GM06990 (cell line): ENCODE data around the gene TBC1D8.

Experiments used
- DNase-seq: peaks from one replicate; pipeline ENCODE4 v3.0.0-alpha.2; 2011; ENCODE audit not compliant: insufficient read length; ENCODE audit errors: extremely low read depth
- H3K27me3 ChIP-seq: replicated peaks from 2 replicates; pipeline ENCODE4 v1.6.0; 2011; ENCODE audit warnings: low read length; ENCODE audit not compliant: control insufficient read depth, insufficient read depth
- H3K36me3 ChIP-seq: 2 replicates; pipeline ENCODE4 v1.5.1; 2011; ENCODE audit warnings: low read length; ENCODE audit not compliant: control insufficient read depth, insufficient read depth
- H3K4me3 ChIP-seq: replicated peaks from 2 replicates; pipeline ENCODE4 v1.5.1; 2011; ENCODE audit warnings: low read depth, mild to moderate bottlenecking, control low read depth, low read length
- CTCF ChIP-seq: IDR thresholded peaks from 2 replicates; pipeline ENCODE4 v1.5.1; 2011; ENCODE audit warnings: low read length, control low read depth, mild to moderate bottlenecking, inconsistent platforms; ENCODE audit not compliant: insufficient read depth, poor library complexity, severe bottlenecking

The TBC1D8 gene

GRCh38 chr2:101111917-101112771 lies 39.0 kb downstream of the TBC1D8 start:
- Histone ChIP-seq H3K4me3 (no peak overlapping the region), H3K27me3 (no peaks in the 10 kb centered on the region)
- no peak for TF ChIP-seq CTCF

DNA sequence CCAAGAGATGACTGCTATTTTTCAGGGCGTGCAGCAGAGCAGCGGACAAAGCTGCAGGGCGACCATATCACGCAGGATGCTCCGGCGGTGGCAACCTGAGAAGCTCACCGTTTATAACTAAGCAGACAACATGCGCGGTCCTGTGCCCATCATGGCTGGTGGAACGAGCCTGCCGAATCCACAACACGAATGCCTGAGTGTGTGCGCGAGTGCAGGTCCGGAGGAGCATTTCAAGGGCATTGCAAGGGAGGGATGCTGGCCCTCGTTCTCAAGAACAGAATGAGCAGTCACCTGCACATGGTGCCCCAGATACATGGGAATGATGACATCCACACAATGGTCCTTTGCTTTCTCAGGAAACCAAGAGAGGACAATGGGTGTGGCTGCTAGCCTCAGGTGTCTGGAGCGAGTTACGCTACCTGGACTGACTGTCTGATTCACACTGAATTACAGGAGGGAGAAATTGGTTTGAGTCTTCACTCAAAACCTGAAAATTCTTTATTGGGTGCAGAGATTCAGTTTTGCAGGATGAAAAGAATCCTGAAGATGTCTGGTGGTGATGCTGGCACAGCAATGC lies 39.8 kb downstream of the TBC1D8 start:
- H3K36me3 ChIP-seq: no peaks in the 10 kb centered on the region
- TF ChIP-seq CTCF: no peak
- H3K4me3 ChIP-seq: no peak overlapping the region
- DNase-seq: no peak
- no peaks in the 10 kb centered on the region for H3K27me3 ChIP-seq

More at GRCh38 chr2:101111917-101112771, 39.0 kb downstream of the TBC1D8 start:
- DNase-seq: no peak
- H3K36me3 ChIP-seq: no peaks in the 10 kb centered on the region

DNA sequence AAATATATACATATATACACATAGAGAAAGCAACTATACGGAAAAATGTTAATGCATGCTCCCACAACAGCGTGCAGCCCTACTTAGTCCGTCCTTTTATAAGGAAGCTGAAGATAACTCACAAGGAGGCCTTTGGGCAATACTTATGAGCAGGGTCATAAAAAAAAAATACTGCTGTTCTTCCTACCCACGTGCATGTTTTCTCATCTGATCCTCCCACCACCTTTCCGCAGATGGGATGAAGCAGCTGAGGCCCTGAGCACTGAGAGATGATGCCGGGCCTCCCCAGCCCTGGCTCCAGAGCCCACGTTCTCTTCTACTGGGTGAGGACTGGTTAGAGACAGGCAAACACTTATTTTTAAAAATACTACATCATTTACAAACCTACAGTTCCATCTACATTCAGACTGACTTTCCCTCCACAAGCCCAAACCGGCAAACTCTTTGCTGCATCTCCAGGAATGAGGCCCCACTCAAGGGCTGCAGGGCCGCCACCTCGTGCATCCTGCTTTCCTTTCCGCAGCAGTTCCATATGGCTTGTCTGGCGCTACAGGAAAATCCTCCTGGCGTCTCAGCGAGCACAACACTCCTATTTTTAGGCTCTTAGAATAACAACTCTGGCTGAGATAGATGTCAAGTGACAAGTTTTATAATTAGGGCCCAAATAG lies 41.6 kb downstream of the TBC1D8 start:
- DNase-seq: no peak
- Histone ChIP-seq H3K27me3 (no peaks in the 10 kb centered on the region), H3K4me3 (no peak overlapping the region), H3K36me3 (no peaks in the 10 kb centered on the region)
- TF ChIP-seq CTCF: no peak

GRCh38 chr2:101108357-101108756 lies 42.8 kb downstream of the TBC1D8 start:
- no peaks in the 10 kb centered on the region for H3K27me3 ChIP-seq
- no peaks in the 10 kb centered on the region for H3K36me3 ChIP-seq
- no peak for DNase-seq
- no peak for TF ChIP-seq CTCF
- no peak overlapping the region for H3K4me3 ChIP-seq

DNA sequence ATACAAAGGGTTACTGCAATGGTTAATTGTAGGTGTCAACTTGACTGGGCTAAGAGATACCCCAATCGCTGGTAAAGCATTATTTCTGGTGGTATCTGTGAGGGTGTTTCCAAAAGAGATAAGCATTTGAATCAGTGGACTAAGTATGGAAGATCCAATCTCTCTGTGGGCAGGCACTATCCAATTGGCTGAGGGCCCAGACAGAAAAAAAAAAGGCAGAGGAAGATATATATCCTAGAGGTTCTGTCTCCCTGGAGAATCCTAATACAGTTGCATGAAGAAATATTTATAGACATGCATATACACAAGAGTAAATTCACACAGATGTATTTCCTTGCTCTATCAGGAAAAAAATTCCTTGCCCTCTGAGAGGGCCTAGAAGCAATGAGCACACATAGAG lies 43.9 kb downstream of the TBC1D8 start:
- no peaks in the 10 kb centered on the region for H3K27me3 ChIP-seq
- no peak for TF ChIP-seq CTCF
- no peak for DNase-seq
- H3K36me3 ChIP-seq: no peaks in the 10 kb centered on the region
- no peak overlapping the region for H3K4me3 ChIP-seq
